Neural cell (in vitro differentiated cells): ENCODE data around the gene RNPEPL1.

Source experiments
- EZH2 ChIP-seq: fragments of 200-600, 300-800 bp; shearing (Covaris generic), sonication (generic); IDR thresholded peaks from 2 replicates; pipeline ENCODE4 v1.6.1; 2014; ENCODE audit warnings: antibody characterized with exemption, low read length, borderline replicate concordance, mild to moderate bottlenecking; ENCODE audit not compliant: insufficient read depth, poor library complexity, severe bottlenecking
- MXI1 ChIP-seq: fragments of 450-650 bp; conservative IDR thresholded peaks from 2 replicates; pipeline ENCODE4 v1.6.1; 2014; ENCODE audit warnings: antibody characterized with exemption, mild to moderate bottlenecking; ENCODE audit not compliant: poor library complexity, severe bottlenecking
- POLR2AphosphoS5 ChIP-seq: IDR thresholded peaks from 2 replicates; pipeline ENCODE4 v1.6.1; 2012
- TAF1 ChIP-seq: IDR thresholded peaks from 2 replicates; pipeline ENCODE4 v1.6.1; 2012; ENCODE audit warnings: low read depth
- TF ChIP-seq, protein P1 (sequence below): fragments of 450-650 bp; IDR thresholded peaks from 2 replicates; pipeline ENCODE4 v1.5.1; 2014; ENCODE audit warnings: antibody characterized with exemption, mild to moderate bottlenecking, moderate library complexity; ENCODE audit not compliant: poor library complexity, severe bottlenecking
- TF ChIP-seq, protein P2 (sequence below): IDR thresholded peaks from 2 replicates; pipeline ENCODE4 v1.6.1; 2012; ENCODE audit warnings: borderline replicate concordance

DNA sequence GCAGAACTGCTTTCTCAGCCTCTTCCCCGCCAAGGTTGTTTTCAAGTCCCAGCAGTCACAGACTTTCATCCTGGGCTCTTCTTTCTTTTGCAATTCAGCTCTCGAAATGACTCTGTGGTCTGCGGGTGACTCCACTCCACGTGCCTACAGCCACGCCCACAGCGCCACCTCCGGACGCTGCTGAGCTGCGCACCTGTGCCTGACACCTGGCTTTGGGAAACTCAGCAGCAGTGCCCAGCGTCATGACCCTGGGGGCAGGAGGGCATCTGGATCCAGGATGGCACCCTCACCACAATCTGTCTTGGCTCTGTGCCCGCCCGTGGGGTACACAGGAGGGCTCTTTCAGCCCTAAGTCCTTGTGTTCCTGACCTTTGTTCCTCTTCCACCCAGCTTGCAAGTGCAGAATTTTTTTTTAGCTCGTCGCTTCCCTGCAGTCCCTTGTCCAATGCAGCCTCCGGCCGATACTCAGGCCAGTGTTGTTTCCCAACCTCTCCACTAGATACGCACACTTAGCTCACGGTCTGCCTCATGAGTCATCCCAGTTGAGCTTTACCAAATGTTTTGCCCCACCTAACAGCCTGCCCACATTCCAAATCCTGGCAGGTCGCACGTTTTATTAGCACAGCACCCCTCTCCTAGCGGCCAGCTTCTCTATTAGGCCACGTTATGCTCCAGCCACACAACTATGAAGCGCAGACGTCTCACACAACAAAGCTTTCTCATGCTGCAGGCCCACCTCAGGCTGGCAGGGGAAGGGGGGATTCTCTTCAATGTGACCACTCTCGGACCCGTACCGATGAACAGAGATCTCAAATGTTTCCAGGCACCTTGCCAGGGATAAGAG, 11.7 kb downstream of the RNPEPL1 start:
- no peak for TF ChIP-seq EZH2
- TF ChIP-seq, protein P1, sequence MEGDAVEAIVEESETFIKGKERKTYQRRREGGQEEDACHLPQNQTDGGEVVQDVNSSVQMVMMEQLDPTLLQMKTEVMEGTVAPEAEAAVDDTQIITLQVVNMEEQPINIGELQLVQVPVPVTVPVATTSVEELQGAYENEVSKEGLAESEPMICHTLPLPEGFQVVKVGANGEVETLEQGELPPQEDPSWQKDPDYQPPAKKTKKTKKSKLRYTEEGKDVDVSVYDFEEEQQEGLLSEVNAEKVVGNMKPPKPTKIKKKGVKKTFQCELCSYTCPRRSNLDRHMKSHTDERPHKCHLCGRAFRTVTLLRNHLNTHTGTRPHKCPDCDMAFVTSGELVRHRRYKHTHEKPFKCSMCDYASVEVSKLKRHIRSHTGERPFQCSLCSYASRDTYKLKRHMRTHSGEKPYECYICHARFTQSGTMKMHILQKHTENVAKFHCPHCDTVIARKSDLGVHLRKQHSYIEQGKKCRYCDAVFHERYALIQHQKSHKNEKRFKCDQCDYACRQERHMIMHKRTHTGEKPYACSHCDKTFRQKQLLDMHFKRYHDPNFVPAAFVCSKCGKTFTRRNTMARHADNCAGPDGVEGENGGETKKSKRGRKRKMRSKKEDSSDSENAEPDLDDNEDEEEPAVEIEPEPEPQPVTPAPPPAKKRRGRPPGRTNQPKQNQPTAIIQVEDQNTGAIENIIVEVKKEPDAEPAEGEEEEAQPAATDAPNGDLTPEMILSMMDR: no peak
- TF ChIP-seq POLR2AphosphoS5: no peak
- TF ChIP-seq, protein P2, sequence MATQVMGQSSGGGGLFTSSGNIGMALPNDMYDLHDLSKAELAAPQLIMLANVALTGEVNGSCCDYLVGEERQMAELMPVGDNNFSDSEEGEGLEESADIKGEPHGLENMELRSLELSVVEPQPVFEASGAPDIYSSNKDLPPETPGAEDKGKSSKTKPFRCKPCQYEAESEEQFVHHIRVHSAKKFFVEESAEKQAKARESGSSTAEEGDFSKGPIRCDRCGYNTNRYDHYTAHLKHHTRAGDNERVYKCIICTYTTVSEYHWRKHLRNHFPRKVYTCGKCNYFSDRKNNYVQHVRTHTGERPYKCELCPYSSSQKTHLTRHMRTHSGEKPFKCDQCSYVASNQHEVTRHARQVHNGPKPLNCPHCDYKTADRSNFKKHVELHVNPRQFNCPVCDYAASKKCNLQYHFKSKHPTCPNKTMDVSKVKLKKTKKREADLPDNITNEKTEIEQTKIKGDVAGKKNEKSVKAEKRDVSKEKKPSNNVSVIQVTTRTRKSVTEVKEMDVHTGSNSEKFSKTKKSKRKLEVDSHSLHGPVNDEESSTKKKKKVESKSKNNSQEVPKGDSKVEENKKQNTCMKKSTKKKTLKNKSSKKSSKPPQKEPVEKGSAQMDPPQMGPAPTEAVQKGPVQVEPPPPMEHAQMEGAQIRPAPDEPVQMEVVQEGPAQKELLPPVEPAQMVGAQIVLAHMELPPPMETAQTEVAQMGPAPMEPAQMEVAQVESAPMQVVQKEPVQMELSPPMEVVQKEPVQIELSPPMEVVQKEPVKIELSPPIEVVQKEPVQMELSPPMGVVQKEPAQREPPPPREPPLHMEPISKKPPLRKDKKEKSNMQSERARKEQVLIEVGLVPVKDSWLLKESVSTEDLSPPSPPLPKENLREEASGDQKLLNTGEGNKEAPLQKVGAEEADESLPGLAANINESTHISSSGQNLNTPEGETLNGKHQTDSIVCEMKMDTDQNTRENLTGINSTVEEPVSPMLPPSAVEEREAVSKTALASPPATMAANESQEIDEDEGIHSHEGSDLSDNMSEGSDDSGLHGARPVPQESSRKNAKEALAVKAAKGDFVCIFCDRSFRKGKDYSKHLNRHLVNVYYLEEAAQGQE: no peak
- no peak for TF ChIP-seq TAF1
- TF ChIP-seq MXI1: no peak
